Fibroblast of pulmonary artery (primary cell): ENCODE measurements around the gene LDLRAD4.
A peak's percentile ranks its signal among the peaks of the same experiment; 100 is the strongest.

Source experiments
- DNase-seq: peaks from one replicate; pipeline ENCODE4 v3.0.0-alpha.2; 2010; ENCODE audit warnings: low read depth
- H3K4me3 ChIP-seq: replicated peaks from 2 replicates; pipeline ENCODE4 v1.5.1; 2011; ENCODE audit warnings: low read depth, mild to moderate bottlenecking, control low read depth, low read length, moderate library complexity
- CTCF ChIP-seq: IDR thresholded peaks from 2 replicates; pipeline ENCODE4 v1.5.1; 2011; ENCODE audit warnings: mild to moderate bottlenecking, control low read depth, low read length, inconsistent platforms; ENCODE audit errors: missing control alignments

LDLRAD4 gene

DNA sequence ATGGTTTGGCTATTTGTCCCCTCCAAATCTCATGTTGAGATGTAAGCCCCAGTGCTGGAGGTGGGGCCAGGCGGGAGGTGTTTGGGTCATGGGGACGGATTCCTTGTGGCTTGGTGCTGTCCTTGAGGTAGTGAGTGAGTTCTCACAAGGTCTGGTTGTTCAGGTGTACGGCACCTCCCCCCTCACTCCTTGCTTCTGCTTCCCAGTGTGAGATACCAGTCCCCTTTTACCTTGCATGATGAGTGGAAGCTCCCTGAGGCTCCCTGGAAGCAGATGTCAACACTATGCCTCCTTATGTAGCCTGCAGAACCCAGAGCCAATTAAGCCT, 232.6 kb downstream of the LDLRAD4 start:
- DNase-seq, result no peak
- no peak for TF ChIP-seq CTCF
- H3K4me3 ChIP-seq, result no peak overlapping the region

DNA sequence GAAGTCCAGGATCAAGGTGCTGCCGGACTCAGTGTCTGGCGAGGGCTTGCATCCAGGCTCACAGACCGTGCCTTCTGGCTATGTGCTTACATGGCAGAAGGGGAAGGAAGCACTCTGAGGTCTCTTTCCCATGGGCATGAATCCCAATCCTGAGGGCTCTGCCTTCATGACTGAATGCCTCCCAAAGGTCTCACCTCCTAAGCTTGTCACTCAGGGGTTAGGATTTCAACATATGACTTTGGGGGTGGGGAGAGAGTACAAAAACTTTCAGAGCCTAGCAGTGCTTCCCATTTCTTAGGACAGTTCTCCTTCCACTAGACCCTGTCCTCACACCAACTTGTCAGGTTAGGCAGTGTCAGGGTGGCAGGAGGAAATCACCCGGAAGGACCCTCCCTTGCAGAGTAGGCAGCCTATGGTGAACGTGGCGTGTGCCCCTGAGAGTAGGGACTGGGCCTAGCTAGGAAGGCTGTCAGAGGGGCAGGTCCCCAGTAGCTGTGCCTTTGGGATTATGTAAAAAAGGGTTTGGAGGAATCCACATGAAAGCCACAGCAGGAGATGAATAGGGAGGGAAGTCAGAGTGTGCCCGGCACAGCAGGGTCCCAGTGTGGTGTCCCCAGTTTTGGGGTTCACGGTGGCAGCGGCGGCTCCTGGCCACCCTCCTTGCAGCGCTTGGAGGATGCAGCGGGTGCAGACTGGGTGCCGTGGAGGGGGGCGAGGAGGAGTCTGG, 233.3 kb downstream of the LDLRAD4 start:
- no peak overlapping the region for H3K4me3 ChIP-seq
- DNase-seq, result no peak
- no peak for TF ChIP-seq CTCF

- H3K4me3 ChIP-seq, result no peak overlapping the region
- no peak for TF ChIP-seq CTCF
- peak; percentile 29 for DNase-seq
Observed at GRCh38 chr18:13452388-13452811, 233.8 kb downstream of the LDLRAD4 start.

DNA sequence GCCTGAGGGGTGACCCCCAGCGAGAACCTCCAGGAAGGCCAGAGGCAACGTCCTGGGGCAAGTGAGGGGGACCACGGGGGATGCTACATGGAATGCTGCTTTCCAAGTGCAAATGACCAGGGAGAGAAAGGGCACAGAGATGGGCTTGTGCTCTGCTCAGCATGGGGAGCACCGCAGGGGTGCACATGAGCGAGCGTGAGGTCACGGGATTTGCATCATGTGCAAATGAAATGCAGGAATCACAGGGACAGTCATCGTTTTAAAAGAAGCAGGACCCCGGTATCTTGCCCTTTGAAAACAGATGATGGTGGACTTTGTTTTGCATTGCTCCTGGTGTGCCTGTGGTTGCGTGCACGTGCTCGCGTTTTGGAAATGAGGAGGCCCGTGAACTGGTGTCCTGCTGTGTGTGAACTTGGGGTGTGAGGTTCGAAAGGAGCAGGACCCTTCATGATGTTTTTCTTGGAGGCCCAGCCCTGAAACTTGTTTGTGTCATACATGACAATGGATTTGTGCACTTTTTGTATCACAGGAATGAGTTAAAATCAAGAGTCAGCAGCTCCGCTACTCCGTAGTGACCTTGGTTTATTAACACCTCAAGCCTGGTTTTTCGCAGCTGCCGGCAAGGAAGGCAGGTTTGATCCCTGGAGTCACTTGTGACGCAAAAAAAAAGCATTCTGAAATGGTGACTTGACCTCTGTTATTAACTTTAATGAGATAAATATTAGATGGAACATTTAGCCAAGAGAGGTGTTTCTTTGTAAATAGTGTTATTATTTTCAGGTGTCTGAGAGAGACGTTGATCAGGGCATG, 234.5 kb downstream of the LDLRAD4 start:
- H3K4me3 ChIP-seq, result no peak overlapping the region
- DNase-seq, result no peak
- TF ChIP-seq CTCF, result no peak

- no peak for TF ChIP-seq CTCF
- H3K4me3 ChIP-seq, result no peak overlapping the region
- DNase-seq, result no peak
Observed at GRCh38 chr18:13453714-13454113, 235.2 kb downstream of the LDLRAD4 start.

GRCh38 chr18:13454363-13455150, 236.0 kb downstream of the LDLRAD4 start:
- DNase-seq, result no peak
- H3K4me3 ChIP-seq, result no peak overlapping the region
- TF ChIP-seq CTCF, result no peak
